GM11168 (cell line): ENCODE measurements around the gene ARL6IP5.

Experiments
- in situ Hi-C: fragments of 300-500 bp; cut with MboI; formaldehyde crosslinking; loops from one replicate; pipeline ENCODE4 v1.12.0; 2022; ENCODE audit warnings: low sequenced_read_pairs; ENCODE audit not compliant: unreplicated experiment

ARL6IP5 gene

GRCh38 chr3:69084326-69085167 lies at the start of gene ARL6IP5:
Gene ARL6IP5, plus strand, starts transcription at chr3:69084937. Its CDS starts 111 bp downstream, at chr3:69085048.
- in situ Hi-C loops = no loop called here

- in situ Hi-C loops = no loop called here
Measured at GRCh38 chr3:69044608-69045007, 40.1 kb upstream of the ARL6IP5 start.

- in situ Hi-C loops = no loop called here
Measured at GRCh38 chr3:69048990-69049389, 35.7 kb upstream of the ARL6IP5 start.

GRCh38 chr3:69051756-69052471 lies 32.8 kb upstream of the ARL6IP5 start, which contains the start of gene TMF1:
Gene TMF1, minus strand, starts transcription at chr3:69052333. Its CDS starts 247 bp downstream, at chr3:69052086.
- in situ Hi-C loops = no loop called here

- in situ Hi-C loops = no loop called here
Measured at GRCh38 chr3:69052472-69052898, 32.3 kb upstream of the ARL6IP5 start.

- in situ Hi-C loops = no loop called here
Measured at GRCh38 chr3:69058180-69058946, 26.4 kb upstream of the ARL6IP5 start.

- in situ Hi-C loops = no loop called here
Measured at GRCh38 chr3:69058947-69059224, 25.9 kb upstream of the ARL6IP5 start.

- in situ Hi-C loops = no loop called here
Measured at GRCh38 chr3:69059688-69060087, 25.0 kb upstream of the ARL6IP5 start.

- in situ Hi-C loops = no loop called here
Measured at GRCh38 chr3:69063636-69064035, 21.1 kb upstream of the ARL6IP5 start.

- in situ Hi-C loops = no loop called here
Measured at GRCh38 chr3:69065318-69065964, 19.3 kb upstream of the ARL6IP5 start.

- in situ Hi-C loops = no loop called here
Measured at GRCh38 chr3:69066121-69066520, 18.6 kb upstream of the ARL6IP5 start.

- in situ Hi-C loops = no loop called here
Measured at GRCh38 chr3:69072928-69073327, 11.8 kb upstream of the ARL6IP5 start.

- in situ Hi-C loops = no loop called here
Measured at GRCh38 chr3:69079269-69080159, 5.2 kb upstream of the ARL6IP5 start.

GRCh38 chr3:69080233-69080920 lies 4.4 kb upstream of the ARL6IP5 start, which contains the start of gene UBA3:
Gene UBA3, minus strand, starts transcription at chr3:69080365. Its CDS starts 12 bp downstream, at chr3:69080353.
- in situ Hi-C loops = no loop called here

GRCh38 chr3:69081583-69082262 lies 3.0 kb upstream of the ARL6IP5 start:
- in situ Hi-C loops = no loop called here

GRCh38 chr3:69082361-69082760 lies 2.4 kb upstream of the ARL6IP5 start:
- in situ Hi-C loops = no loop called here

- in situ Hi-C loops = no loop called here
Measured at GRCh38 chr3:69082805-69083204, 1.9 kb upstream of the ARL6IP5 start.

- in situ Hi-C loops = no loop called here
Measured at GRCh38 chr3:69085168-69085832, 563 bp downstream of the ARL6IP5 start.
